ENCODE measurements around the gene DUSP9. TPM values are rescaled to one million over a fixed set of nuclear protein-coding genes. Genes with fewer than 3 reads are reported as not detected.

Gene DUSP9
- total RNA-seq, 2 donors from 2014 or later = not detected

DNA sequence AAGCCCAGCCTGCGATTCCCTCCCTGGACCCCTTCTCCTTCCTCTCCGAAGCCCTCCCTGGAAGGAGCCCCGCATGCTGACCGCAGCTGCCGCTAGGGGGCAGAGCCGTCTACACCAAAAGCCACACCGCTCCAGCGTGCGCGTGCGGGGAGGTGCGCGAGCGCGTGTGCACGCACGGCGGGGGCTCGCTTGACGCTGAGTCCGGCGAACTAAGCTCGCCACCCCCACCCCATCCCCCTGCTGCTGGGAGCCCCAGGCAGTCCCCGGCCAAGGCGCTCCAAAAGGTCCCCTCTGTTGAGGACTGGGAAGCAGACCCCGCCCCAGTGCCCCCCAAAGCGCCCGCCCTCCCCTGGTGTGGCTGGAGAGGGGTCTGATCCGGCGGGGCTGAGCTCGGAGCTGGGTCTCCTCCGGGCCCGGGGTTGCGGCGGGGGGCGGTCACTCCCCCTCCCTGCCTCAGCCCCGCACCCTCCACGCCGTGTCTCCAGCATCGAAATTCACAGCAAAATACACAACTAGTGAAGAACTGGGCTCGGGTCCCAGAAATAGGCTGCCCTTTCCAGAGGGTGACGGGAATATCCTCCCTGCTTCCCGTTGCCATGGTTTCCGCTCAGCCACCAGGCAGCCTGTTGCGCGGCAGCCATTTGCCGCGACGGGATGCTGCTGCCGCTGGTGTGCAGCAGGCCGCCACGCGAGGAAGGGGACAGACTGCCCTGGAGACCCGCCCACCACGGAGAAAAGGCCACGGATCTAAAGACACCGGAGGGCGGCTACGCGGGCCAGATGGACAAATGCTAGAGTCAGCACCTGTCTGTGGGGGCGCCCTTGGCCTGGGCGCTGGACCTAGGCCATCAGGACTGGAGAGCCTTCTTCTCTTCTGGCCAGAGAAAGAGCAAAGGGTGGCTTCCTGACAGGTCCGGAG lies 36.8 kb upstream of the DUSP9 start:
- Mint-ChIP-seq H3K27ac (no peak overlapping the region), H3K27me3 (peaks cover 0 to 12% of the 10 kb centered on the region in 2 donors), H3K4me3 (peak overlapping the region; percentile 60), H3K36me3 (no peaks in the 10 kb centered on the region), H3K4me1 (ENCODE audit: low read depth in 2 of 2) (no peaks in the 10 kb centered on the region), H3K9me3 (no peaks in the 10 kb centered on the region)
- peak; percentile 88 to 92 for ATAC-seq
- DNase-seq (ENCODE audit: low spot score) = peak; percentile 79

DNA sequence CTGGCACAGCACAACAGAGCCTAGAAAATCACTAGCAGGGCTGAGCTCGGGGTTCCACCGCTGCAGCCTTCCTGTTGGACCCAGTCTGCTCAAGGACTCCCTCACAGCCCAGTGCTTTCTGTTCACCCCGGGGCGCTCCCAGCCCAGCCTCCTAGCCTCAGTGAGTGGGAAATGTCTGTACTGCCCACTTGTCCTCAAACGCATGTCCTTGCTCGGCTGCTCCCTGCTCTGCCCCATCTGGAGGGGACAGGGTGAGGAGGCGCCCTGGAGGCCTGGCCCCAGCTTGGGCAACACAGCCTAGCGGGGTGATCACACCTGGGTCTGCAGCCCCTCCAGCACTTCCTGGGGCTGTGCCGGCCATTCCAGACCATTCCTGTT lies 36.2 kb upstream of the DUSP9 start:
- Mint-ChIP-seq H3K27ac (no peak overlapping the region), H3K27me3 (peaks cover 0 to 12% of the 10 kb centered on the region in 2 donors), H3K4me1 (ENCODE audit: low read depth in 2 of 2) (no peaks in the 10 kb centered on the region), H3K9me3 (no peaks in the 10 kb centered on the region), H3K36me3 (no peaks in the 10 kb centered on the region), H3K4me3 (peak overlapping the region; percentile 58)
- no peak for ATAC-seq
- DNase-seq (ENCODE audit: low spot score) = no peak

DNA sequence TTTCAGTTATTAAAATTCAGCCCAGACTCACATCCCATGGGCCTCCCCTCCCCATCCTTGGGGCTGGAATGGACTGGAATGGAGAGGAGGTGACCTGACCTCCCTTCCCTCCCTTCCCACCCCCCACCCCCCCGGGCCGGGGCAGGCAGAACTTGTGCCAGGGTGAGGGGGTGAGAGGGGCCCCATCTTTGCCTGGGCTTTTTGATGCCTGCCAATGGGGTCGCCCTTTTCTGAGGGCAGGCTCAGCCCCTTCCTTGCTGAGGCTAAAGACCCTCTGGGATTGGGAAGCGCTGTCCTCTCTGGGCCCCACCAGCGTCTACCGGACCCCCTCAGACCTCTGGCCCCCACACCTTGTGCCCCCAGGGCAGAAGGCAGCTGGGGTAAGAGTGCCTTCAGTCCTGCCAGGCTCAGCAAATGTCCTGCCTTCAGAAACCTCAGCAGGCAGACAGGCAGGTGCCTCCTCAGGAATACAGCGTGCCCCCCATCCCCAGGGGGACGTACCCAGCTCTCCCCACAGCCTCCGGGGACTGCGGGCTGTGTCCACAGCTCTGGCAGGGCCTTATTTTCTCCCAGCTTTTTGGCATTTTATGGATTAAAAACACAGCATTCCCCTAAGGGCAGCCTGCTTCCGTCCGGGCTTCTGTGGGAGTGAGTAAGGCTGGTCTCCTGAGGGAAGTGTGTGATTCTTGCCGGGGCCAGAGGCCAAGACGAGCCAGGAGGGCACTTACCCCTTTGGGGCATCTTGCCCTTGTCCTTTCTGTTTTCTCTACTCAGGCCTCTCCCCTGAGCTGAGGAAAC lies 35.5 kb upstream of the DUSP9 start:
- Mint-ChIP-seq H3K27me3 (peaks cover 6 to 17% of the 10 kb centered on the region in 2 donors), H3K4me3 (no peak overlapping the region), H3K9me3 (no peaks in the 10 kb centered on the region), H3K36me3 (no peaks in the 10 kb centered on the region), H3K4me1 (ENCODE audit: low read depth in 2 of 2) (no peaks in the 10 kb centered on the region), H3K27ac (no peak overlapping the region)
- no peak for DNase-seq (ENCODE audit: low spot score)
- no peak for ATAC-seq

DNA sequence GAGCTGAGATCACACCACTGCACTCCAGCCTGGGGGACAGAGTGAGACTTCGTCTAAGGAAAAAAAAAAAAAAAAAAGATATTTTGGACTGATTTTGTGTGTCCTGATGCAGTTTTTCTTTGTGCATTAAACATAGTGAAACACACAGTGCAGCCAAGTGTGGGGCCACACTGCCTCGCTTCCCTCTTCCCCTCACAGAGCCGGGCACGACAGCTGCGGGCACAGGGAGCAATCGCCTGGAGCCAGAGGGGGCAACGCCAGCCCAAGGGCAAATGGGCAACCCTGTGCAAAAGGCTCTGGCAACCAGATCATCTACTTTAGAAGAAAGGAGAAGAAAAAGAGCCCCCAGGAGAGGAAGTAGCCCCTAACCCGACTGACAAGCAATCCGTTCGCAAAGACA lies 34.6 kb upstream of the DUSP9 start:
- Mint-ChIP-seq H3K4me3 (no peak overlapping the region), H3K27ac (no peak overlapping the region), H3K4me1 (ENCODE audit: low read depth in 2 of 2) (no peaks in the 10 kb centered on the region), H3K36me3 (no peaks in the 10 kb centered on the region), H3K9me3 (no peaks in the 10 kb centered on the region), H3K27me3 (peaks cover 6 to 20% of the 10 kb centered on the region in 2 donors)
- DNase-seq (ENCODE audit: low spot score) = no peak
- no peak for ATAC-seq

DNA sequence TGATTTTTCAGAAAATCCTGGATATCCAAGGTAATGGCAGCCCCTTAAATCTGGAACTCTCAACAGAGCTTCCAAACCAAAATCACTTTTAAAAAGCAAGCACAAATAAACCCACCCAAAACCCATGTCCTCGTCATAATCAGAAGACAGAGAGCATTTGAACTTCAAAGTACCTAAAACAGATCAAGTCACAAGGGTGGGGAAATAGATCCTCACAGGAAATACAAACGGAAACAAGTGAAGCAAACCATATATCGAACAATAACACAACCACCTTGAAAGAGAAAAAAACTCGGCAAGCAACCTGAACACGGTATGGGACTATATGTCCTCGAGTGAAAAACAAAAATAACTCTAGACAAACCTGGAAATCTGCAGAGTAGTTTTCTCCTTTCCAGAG lies 32.2 kb upstream of the DUSP9 start:
- H3K4me3 Mint-ChIP-seq = no peak overlapping the region

DNA sequence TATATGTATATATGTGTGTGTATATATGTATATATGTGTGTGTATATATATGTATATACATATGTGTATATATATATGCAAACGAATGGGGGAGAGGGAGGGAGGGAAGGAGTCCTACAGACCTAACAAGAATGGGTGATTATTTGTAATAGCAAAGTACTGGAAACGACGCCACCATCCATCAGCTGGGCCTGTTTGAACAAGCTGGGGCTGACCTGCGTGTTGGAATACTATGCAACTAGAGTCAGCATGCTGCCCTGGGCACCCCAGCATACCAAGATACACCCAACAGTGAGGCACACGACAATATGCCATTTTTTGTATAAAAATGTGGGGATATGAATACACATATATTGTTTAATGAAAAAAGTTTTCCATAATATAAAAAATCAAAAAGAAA lies 26.4 kb upstream of the DUSP9 start:
- DNase-seq (ENCODE audit: low spot score) (no peak), ATAC-seq (no peak)
- H3K4me1 Mint-ChIP-seq (ENCODE audit: low read depth in 2 of 2) = no peaks in the 10 kb centered on the region
- no peak overlapping the region for H3K4me3 Mint-ChIP-seq
- H3K9me3 Mint-ChIP-seq = no peaks in the 10 kb centered on the region
- H3K27ac Mint-ChIP-seq = no peak overlapping the region
- peaks cover 11 to 12% of the 10 kb centered on the region in 2 donors for H3K27me3 Mint-ChIP-seq
- no peaks in the 10 kb centered on the region for H3K36me3 Mint-ChIP-seq

More for the DNA sequence above, 32.2 kb upstream of the DUSP9 start:
- no peaks in the 10 kb centered on the region for H3K9me3 Mint-ChIP-seq
- H3K27me3 Mint-ChIP-seq = peaks cover 11 to 14% of the 10 kb centered on the region in 2 donors
- DNase-seq (ENCODE audit: low spot score) (no peak), ATAC-seq (no peak)
- H3K36me3 Mint-ChIP-seq = no peaks in the 10 kb centered on the region
- H3K27ac Mint-ChIP-seq = no peak overlapping the region
- no peaks in the 10 kb centered on the region for H3K4me1 Mint-ChIP-seq (ENCODE audit: low read depth in 2 of 2)

DNA sequence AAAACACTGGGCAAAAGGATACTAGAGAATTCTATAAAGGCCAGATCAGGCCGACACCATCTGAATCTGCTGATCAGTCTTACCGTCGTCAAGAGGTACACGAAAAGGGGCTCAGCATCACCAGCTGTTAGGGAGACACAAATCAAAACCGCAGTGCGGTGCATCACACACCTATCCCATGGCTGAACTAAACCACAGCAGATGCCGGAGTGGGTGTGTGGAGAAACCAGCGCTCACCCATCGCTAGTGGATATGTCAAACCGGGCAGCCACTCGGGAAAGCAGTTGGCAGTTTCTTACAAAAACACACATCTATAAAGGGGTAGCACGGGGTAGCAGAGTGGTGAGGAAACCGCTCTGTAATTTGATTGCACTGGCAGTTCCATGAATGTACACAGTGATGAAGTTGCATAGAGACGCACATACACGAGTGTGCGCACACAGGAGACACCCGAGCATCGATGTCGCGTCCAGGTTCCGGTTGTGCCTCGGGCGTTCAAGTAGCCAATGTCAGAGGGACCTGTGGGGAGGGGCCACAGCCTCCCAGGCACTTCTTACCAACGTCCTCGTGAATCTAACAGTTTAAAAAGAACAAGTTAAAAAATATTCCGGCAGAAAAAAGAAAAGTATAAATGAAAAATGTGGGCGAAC lies 24.9 kb upstream of the DUSP9 start:
- H3K36me3 Mint-ChIP-seq = no peaks in the 10 kb centered on the region
- no peak for DNase-seq (ENCODE audit: low spot score)
- ATAC-seq = no peak
- H3K27ac Mint-ChIP-seq = no peak overlapping the region
- H3K27me3 Mint-ChIP-seq = peaks cover 5 to 6% of the 10 kb centered on the region in 2 donors
- no peak overlapping the region for H3K4me3 Mint-ChIP-seq
- H3K9me3 Mint-ChIP-seq = no peaks in the 10 kb centered on the region
- H3K4me1 Mint-ChIP-seq (ENCODE audit: low read depth in 2 of 2) = no peaks in the 10 kb centered on the region

DNA sequence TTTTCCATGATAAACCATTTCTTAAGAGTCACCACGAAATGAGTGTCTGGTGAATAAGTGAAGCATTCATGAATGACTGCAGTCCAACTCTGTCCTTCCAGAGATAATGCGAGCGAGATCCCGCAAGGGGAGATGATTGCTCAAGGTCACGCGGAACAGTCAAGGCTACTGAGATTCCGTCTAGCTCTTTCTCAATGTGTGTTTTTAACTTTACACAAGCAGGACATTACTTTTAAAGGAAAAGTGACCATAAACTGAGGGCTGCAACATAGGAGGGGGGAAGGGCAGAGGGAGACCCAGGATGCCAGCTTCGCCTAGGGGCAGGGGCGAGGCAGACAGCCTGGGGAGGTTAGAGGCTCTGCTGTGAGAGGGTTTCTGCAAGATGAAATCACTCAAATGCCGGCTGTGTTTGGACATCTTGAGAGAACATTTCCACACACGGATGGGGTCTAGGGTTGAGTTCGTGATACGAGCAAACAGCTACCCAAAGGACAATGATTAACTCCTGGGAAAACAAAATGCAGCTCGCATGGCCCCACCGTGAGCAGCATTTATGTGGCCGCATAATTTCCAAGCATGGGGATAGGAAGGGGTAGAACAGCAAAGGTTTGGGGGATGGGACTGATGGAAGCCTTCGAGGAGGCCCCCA lies 24.2 kb upstream of the DUSP9 start:
- no peak overlapping the region for H3K4me3 Mint-ChIP-seq
- no peak for ATAC-seq
- H3K36me3 Mint-ChIP-seq = no peaks in the 10 kb centered on the region
- no peak for DNase-seq (ENCODE audit: low spot score)
- no peak overlapping the region for H3K27ac Mint-ChIP-seq
- no peaks in the 10 kb centered on the region for H3K4me1 Mint-ChIP-seq (ENCODE audit: low read depth in 2 of 2)
- H3K9me3 Mint-ChIP-seq = no peaks in the 10 kb centered on the region
- peaks cover 4 to 5% of the 10 kb centered on the region in 2 donors for H3K27me3 Mint-ChIP-seq

DNA sequence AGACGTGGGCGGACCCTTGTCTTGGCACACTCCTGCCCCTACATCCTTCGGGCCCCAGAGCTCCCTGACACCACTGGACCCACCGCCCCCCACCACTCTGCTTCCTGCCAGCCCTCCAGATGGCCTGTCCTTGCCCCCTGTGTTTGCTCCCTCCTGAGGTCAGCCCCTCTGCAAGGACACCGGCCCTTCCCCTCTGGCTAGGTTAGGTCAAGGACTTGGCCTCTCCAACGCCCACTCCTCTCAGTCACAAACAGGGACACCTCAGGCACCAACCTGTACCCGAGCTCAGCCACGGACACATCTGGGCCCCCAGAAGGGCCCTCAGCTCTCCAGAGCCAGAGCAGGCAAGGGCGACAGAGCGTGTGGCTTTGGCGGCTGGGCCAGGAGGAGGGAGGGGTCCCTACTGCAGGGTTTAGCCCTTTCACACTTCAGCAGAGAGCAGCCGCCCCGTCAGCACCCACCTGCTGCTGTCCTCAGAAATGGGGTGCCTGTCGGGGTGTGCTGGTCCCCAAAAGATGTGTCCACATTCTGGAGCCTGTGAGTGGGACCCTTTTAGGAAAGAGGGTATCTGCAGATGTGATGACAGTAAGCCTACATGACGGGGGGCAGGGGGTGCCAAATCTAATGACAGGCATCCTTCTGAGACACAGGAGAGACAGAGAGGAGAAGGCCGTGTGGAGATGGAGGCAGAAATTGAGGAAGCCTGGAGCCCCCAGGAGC lies 23.5 kb upstream of the DUSP9 start:
- no peak for ATAC-seq
- peaks cover 4% of the 10 kb centered on the region in 2 donors for H3K27me3 Mint-ChIP-seq
- H3K36me3 Mint-ChIP-seq = no peaks in the 10 kb centered on the region
- no peaks in the 10 kb centered on the region for H3K4me1 Mint-ChIP-seq (ENCODE audit: low read depth in 2 of 2)
- no peaks in the 10 kb centered on the region for H3K9me3 Mint-ChIP-seq
- no peak overlapping the region for H3K4me3 Mint-ChIP-seq
- DNase-seq (ENCODE audit: low spot score) = no peak
- no peak overlapping the region for H3K27ac Mint-ChIP-seq

DNA sequence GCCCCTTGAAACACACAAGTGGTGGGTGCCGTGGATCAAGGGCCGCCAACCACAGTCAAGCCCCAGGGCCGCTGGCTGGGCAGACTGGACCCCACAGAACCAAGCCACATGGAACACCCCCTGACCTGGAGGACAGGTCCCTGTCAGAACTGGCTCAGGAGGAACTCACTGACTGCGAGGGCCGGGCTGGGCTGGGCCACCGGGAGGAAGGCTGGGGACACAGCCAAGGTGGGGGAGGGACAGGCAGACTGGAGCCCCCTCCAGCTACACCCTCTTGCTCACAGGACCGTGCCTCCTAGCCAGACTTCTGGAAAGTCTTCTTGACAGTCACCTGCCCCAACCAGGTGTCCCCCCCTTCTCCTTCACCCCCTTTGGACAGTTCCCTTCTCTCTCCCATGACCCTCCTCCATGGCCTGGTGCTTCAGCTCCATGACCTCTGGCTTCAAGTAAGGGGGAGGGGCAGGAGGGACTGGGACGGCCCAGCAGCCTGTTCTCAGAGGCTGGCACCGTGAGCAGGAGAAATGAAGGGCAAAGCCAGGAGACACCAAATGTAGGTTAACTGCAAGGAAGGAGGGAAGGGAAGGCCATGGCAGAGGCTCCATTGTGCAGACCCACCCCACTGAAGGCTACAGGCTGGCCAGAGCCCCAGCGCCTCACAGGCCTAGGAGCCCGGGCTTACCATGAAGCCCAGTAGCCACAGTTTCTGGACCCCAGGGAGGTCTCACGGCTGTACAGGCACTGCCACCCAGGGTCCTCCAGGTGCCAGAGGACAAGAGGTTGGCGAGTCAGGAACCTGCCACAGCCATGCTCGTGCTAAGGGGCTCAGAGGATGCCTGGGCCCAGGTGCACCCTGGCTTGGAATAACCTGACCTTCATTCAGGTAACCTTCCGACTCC lies 22.6 kb upstream of the DUSP9 start:
- Mint-ChIP-seq H3K36me3 (no peaks in the 10 kb centered on the region), H3K4me1 (ENCODE audit: low read depth in 2 of 2) (no peaks in the 10 kb centered on the region), H3K9me3 (no peaks in the 10 kb centered on the region), H3K27me3 (peaks cover 0 to 4% of the 10 kb centered on the region in 2 donors), H3K27ac (no peak overlapping the region), H3K4me3 (no peak overlapping the region)
- DNase-seq (ENCODE audit: low spot score) = no peak
- no peak for ATAC-seq

DNA sequence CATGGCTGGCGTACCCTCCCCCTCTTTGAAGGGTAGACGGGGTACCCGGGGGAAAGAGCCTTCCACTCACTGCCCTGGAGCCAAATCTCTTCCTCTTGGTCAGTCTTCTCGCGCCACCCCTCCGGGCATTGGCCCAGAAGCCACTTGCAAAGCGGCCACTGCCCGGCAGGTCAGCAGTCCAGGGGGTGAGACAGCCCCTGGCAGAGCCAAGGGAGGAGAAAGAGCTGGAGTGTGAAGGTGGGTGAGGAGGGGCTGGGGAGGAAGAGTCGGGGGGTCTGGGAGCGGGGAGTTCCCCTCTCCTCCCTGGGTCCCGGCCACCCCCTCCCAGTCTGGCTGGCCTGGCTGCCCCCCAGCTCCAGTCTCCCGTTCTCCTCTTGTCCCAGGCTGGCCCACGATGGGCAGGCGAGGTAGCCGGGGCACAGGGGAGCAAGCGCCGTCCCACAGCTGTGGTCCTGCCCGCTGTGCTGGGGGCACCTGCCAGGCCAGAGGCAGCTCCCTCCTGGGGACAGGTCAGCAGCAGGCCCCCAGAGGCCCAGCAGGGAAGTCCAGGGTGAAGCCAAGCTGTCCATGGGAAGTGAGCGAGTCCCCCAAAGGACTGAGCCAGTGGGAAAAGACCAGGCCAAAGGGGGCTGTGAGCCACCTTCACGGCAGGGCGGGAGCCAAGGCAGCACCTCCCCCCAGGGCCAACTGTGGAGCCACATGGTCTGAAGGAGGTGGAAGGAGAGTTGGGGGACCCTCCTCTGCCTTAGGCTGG lies 21.6 kb upstream of the DUSP9 start:
- Mint-ChIP-seq H3K27me3 (peaks cover 0 to 4% of the 10 kb centered on the region in 2 donors), H3K4me3 (no peak overlapping the region), H3K27ac (no peak overlapping the region), H3K36me3 (no peaks in the 10 kb centered on the region), H3K4me1 (ENCODE audit: low read depth in 2 of 2) (no peaks in the 10 kb centered on the region), H3K9me3 (no peaks in the 10 kb centered on the region)
- ATAC-seq (no peak), DNase-seq (ENCODE audit: low spot score) (no peak)
